GM23338 (cell line): ENCODE data around the gene RRP7A. TPM values are rescaled to one million over a fixed set of nuclear protein-coding genes. Genes with fewer than 3 reads are reported as not detected.

Source experiments
- ATAC-seq: fragments of 200-7000 bp; cut with Tn5 transposase; 3 replicates; pipeline ENCODE4 v1.9.1; 2020
- DNase-seq: peaks from one replicate; pipeline ENCODE4 v3.0.0-alpha.2; 2015; ENCODE audit warnings: low spot score
- H2AFZ ChIP-seq: fragments of 200-600 bp; sonication (generic); 2 replicates; pipeline ENCODE4 v1.8.0; 2016; ENCODE audit warnings: antibody characterized with exemption, mild to moderate bottlenecking, moderate library complexity
- H3F3A ChIP-seq: fragments of 200-600 bp; sonication (generic); replicated peaks from 2 replicates; pipeline ENCODE4 v1.8.0; 2017; ENCODE audit warnings: antibody characterized with exemption, mixed run types, low read depth
- H3K27ac ChIP-seq: fragments of 200-600 bp; sonication (generic); 2 replicates; pipeline ENCODE4 v1.6.1; 2016; ENCODE audit warnings: low read depth
- H3K27me3 ChIP-seq: fragments of 200-600 bp; sonication (generic); 2 replicates; pipeline ENCODE4 v1.8.0; 2016; ENCODE audit warnings: mild to moderate bottlenecking, mixed run types, moderate library complexity; ENCODE audit not compliant: insufficient read depth
- H3K36me3 ChIP-seq: fragments of 200-600 bp; sonication (generic); 2 replicates; pipeline ENCODE4 v1.8.0; 2016; ENCODE audit warnings: mild to moderate bottlenecking; ENCODE audit not compliant: insufficient read depth
- H3K4me1 ChIP-seq: fragments of 200-600 bp; sonication (generic); 2 replicates; pipeline ENCODE4 v1.8.0; 2016; ENCODE audit warnings: mild to moderate bottlenecking, moderate library complexity; ENCODE audit not compliant: insufficient read depth
- H3K4me2 ChIP-seq: fragments of 200-600 bp; sonication (generic); 2 replicates; pipeline ENCODE4 v1.7.1; 2017; ENCODE audit warnings: mixed run types
- H3K4me3 ChIP-seq: fragments of 200-600 bp; sonication (generic); 2 replicates; pipeline ENCODE4 v1.6.1; 2016; ENCODE audit warnings: mixed run types
- H3K79me2 ChIP-seq: fragments of 200-600 bp; sonication (generic); replicated peaks from 2 replicates; pipeline ENCODE4 v1.8.0; 2017; ENCODE audit warnings: mild to moderate bottlenecking; ENCODE audit not compliant: insufficient read depth
- H3K9me2 ChIP-seq: fragments of 200-600 bp; sonication (generic); 2 replicates; pipeline ENCODE4 v1.8.0; 2017; ENCODE audit not compliant: insufficient read depth
- H4K20me1 ChIP-seq: fragments of 200-600 bp; sonication (generic); replicated peaks from 2 replicates; pipeline ENCODE4 v1.8.0; 2017; ENCODE audit warnings: mild to moderate bottlenecking; ENCODE audit not compliant: insufficient read depth
- H3K27ac Mint-ChIP-seq: 2 replicates; pipeline ENCODE4 v1.8.0; 2020; ENCODE audit warnings: inconsistent platforms, mild to moderate bottlenecking, moderate library complexity, mixed read lengths
- H3K27me3 Mint-ChIP-seq: 3 replicates; pipeline ENCODE4 v1.8.0; 2022; ENCODE audit warnings: low read depth, mild to moderate bottlenecking, moderate library complexity, mixed read lengths, inconsistent platforms; ENCODE audit not compliant: insufficient read depth, poor library complexity
- H3K36me3 Mint-ChIP-seq: 3 replicates; pipeline ENCODE4 v1.8.0; 2021; ENCODE audit warnings: low read depth, mild to moderate bottlenecking, inconsistent platforms, moderate library complexity, mixed read lengths
- H3K4me1 Mint-ChIP-seq: 3 replicates; pipeline ENCODE4 v1.8.0; 2020; ENCODE audit warnings: mild to moderate bottlenecking, inconsistent platforms, mixed read lengths
- H3K4me3 Mint-ChIP-seq: 3 replicates; pipeline ENCODE4 v1.8.0; 2021; ENCODE audit warnings: moderate library complexity, mild to moderate bottlenecking, inconsistent platforms, mixed read lengths
- H3K9me3 Mint-ChIP-seq: 3 replicates; pipeline ENCODE4 v1.8.0; 2020; ENCODE audit warnings: moderate library complexity, mild to moderate bottlenecking, inconsistent platforms, mixed read lengths
- CTCF ChIP-seq, 2 experiments: fragments of 200-600 bp in 1 of 2; sonication (generic) in 1 of 2; conservative IDR thresholded peaks; 2 replicates each; pipeline versions ENCODE4 v1.5.1 to v1.6.1; 2016 to 2017; ENCODE audit warnings: antibody characterized with exemption in 2 of 2, low read depth in 2 of 2, mild to moderate bottlenecking in 2 of 2, moderate library complexity in 1 of 2
- JUNB ChIP-seq: IDR thresholded peaks from one replicate; pipeline ENCODE4 v1.6.1; 2016; ENCODE audit warnings: antibody characterized with exemption; ENCODE audit not compliant: unreplicated experiment
- ZNF114 ChIP-seq: fragments of 250-450 bp; sonication (Bioruptor Pico); IDR thresholded peaks from 2 replicates; pipeline ENCODE4 v1.5.0; 2020; ENCODE audit warnings: mild to moderate bottlenecking, moderate library complexity
- ZNF462 ChIP-seq: fragments of 250-450 bp; sonication (Bioruptor Pico); IDR thresholded peaks from 2 replicates; pipeline ENCODE4 v1.5.0; 2020; ENCODE audit warnings: mild to moderate bottlenecking, moderate library complexity
- polyA plus RNA-seq: library from polyadenylated mRNA; unstranded; fragments of >200 nt; fragmentation: Nextera tagmentation; extraction: Ambion mirVana; gene quantifications from 2 replicates; pipeline ENCODE4 v1.2.1, GENCODE V29; 2016
- total RNA-seq: library from RNA; depleted of rRNA; stranded (reverse); fragments of >200 nt; shearing (Covaris generic); gene quantifications from 2 replicates; pipeline ENCODE4 v1.2.3, GENCODE V29; 2014

RRP7A gene
- total and polyA plus RNA-seq, 2 experiments from 2014 or later, result 48.1 to 59.2 TPM

- TF ChIP-seq ZNF462 (CRISPR knock-in tag), result no peak
- TF ChIP-seq JUNB, result no peak
- TF ChIP-seq CTCF (conservative IDR thresholded peaks at IDR 0.05; ENCODE audit: low read depth in 2 of 2), result no peak
Measured at GRCh38 chr22:42561856-42562255, 42.3 kb upstream of the RRP7A start (continued).

GRCh38 chr22:42560781-42561180 is 41.2 kb upstream of the RRP7A start:
- H3K4me2 ChIP-seq, result no peak overlapping the region
- no peak overlapping the region for H3K27ac Mint-ChIP-seq
- H3K27me3 Mint-ChIP-seq, result peaks cover 30% of the 10 kb centered on the region
- H3K36me3 Mint-ChIP-seq, result no peaks in the 10 kb centered on the region; the same call in 2 of the 3 replicates
- H3K79me2 ChIP-seq, result no peaks in the 10 kb centered on the region
- no peaks in the 10 kb centered on the region for H3K9me2 ChIP-seq
- peaks cover 5% of the 10 kb centered on the region; the same call in 1 of the 2 replicates for H3F3A ChIP-seq
- H4K20me1 ChIP-seq, result no peaks in the 10 kb centered on the region; the same call in 1 of the 2 replicates
- no peaks in the 10 kb centered on the region; the same call in 2 of the 3 replicates for H3K9me3 Mint-ChIP-seq
- H2AFZ ChIP-seq, result no peak overlapping the region
- peaks cover 4% of the 10 kb centered on the region; the same call in 1 of the 2 replicates for H3K4me1 ChIP-seq
- peak; percentile 83 to 92 for TF ChIP-seq CTCF (conservative IDR thresholded peaks at IDR 0.05; ENCODE audit: low read depth in 2 of 2)
- TF ChIP-seq ZNF114 (CRISPR knock-in tag), result no peak
- no peak overlapping the region for H3K27ac ChIP-seq
- no peaks in the 10 kb centered on the region; the same call in 1 of the 2 replicates for H3K27me3 ChIP-seq
- no peaks in the 10 kb centered on the region for H3K36me3 ChIP-seq
- ATAC-seq, result peak; percentile 89
- H3K4me3 Mint-ChIP-seq, result no peak overlapping the region
- peaks cover 12% of the 10 kb centered on the region for H3K4me1 Mint-ChIP-seq
- no peak overlapping the region for H3K4me3 ChIP-seq
- DNase-seq, result peak; percentile 85
